ENCODE results near the gene MOSPD2.

MOSPD2 gene

DNA sequence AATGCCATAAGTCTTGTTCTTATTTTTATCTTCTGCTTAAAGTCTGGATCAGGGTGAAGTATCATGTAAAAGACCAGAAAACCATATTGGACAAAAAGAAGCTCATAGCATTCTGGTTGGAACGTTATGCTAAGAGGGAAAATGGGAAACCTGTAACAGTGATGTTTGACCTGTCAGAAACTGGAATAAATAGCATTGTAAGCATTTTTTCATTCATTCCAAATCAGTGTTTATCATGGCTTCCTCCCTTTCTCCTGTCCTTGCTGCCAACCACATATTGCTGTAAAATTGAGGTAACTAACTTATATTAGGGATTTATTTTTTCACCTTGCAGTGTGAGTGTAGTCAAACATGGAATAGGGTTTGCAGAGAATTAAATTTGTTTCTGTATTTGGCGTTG, 23.8 kb downstream of the MOSPD2 start:
- no peak overlapping the region for H3K4me2 ChIP-seq (ENCODE audit: low read length)
- no peaks in the 10 kb centered on the region for H3K9me3 ChIP-seq (ENCODE audit: control insufficient read depth, low read length)
- H3K79me2 ChIP-seq: no peaks in the 10 kb centered on the region
- no peak overlapping the region for H2AFZ ChIP-seq
- H3K9ac ChIP-seq: no peak overlapping the region
- H3K27ac ChIP-seq: no peak overlapping the region
- TF ChIP-seq, protein P1, sequence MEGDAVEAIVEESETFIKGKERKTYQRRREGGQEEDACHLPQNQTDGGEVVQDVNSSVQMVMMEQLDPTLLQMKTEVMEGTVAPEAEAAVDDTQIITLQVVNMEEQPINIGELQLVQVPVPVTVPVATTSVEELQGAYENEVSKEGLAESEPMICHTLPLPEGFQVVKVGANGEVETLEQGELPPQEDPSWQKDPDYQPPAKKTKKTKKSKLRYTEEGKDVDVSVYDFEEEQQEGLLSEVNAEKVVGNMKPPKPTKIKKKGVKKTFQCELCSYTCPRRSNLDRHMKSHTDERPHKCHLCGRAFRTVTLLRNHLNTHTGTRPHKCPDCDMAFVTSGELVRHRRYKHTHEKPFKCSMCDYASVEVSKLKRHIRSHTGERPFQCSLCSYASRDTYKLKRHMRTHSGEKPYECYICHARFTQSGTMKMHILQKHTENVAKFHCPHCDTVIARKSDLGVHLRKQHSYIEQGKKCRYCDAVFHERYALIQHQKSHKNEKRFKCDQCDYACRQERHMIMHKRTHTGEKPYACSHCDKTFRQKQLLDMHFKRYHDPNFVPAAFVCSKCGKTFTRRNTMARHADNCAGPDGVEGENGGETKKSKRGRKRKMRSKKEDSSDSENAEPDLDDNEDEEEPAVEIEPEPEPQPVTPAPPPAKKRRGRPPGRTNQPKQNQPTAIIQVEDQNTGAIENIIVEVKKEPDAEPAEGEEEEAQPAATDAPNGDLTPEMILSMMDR (IDR thresholded peaks at IDR 0.05): no peak
- no peaks in the 10 kb centered on the region for H3K4me1 ChIP-seq
- H3K27me3 ChIP-seq (ENCODE audit: control insufficient read depth, insufficient read depth, low read length): no peaks in the 10 kb centered on the region
- no peaks in the 10 kb centered on the region for H3K36me3 ChIP-seq (ENCODE audit: control insufficient read depth, insufficient read depth, low read length)
- H3K4me3 ChIP-seq (ENCODE audit: low read depth, low read length): no peak overlapping the region

DNA sequence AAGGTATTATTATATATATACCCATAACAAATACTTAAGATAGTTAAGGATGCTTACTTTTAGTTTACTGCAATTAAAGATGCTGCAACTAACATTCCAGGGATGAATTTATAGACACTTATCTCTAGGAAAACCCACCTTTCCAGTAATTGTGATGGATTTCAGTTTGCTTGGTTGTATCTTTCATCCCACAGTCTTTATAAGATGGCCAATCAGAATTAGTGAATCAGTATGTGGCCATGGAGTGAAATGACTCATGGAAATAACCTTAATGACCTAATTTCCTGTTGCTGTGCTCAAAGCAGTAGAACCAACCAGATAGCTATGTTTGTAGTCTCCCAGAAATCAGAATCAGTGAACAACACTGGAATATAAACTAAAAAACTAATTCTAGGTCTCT, 26.4 kb downstream of the MOSPD2 start:
- Histone ChIP-seq H3K9ac (no peak overlapping the region), H3K79me2 (no peaks in the 10 kb centered on the region), H3K27ac (no peak overlapping the region), H3K27me3 (ENCODE audit: control insufficient read depth, insufficient read depth, low read length) (no peaks in the 10 kb centered on the region), H3K9me3 (ENCODE audit: control insufficient read depth, low read length) (no peaks in the 10 kb centered on the region), H2AFZ (no peak overlapping the region), H3K4me2 (ENCODE audit: low read length) (no peak overlapping the region), H3K36me3 (ENCODE audit: control insufficient read depth, insufficient read depth, low read length) (no peaks in the 10 kb centered on the region), H3K4me3 (ENCODE audit: low read depth, low read length) (no peak overlapping the region), H3K4me1 (no peaks in the 10 kb centered on the region)
- TF ChIP-seq, protein P1 (IDR thresholded peaks at IDR 0.05): no peak

DNA sequence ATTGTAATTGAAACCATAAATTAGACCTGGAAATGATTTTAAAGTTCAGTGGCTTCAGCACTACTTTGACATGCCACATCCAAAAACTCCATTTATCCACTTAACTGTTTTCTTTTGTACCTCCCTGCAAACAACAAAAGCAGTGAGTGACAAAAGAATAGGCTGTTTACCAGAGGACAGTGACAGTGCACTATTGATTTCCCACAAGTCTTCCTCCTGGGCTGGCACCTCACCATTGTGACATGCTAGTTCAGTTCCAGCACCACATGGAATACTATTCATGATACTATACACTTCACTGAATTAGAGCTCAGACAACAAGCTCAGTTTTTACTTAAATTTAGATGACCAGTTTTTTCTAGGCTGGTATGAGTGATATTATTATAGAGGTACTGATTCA, 29.3 kb downstream of the MOSPD2 start:
- H3K79me2 ChIP-seq: no peaks in the 10 kb centered on the region
- H3K27me3 ChIP-seq (ENCODE audit: control insufficient read depth, insufficient read depth, low read length): no peaks in the 10 kb centered on the region
- H3K4me2 ChIP-seq (ENCODE audit: low read length): no peak overlapping the region
- H3K9ac ChIP-seq: no peak overlapping the region
- no peaks in the 10 kb centered on the region for H3K4me1 ChIP-seq
- no peaks in the 10 kb centered on the region for H3K36me3 ChIP-seq (ENCODE audit: control insufficient read depth, insufficient read depth, low read length)
- no peak overlapping the region for H3K4me3 ChIP-seq (ENCODE audit: low read depth, low read length)
- TF ChIP-seq, protein P1 (IDR thresholded peaks at IDR 0.05): no peak
- H3K27ac ChIP-seq: no peak overlapping the region
- no peaks in the 10 kb centered on the region for H3K9me3 ChIP-seq (ENCODE audit: control insufficient read depth, low read length)
- H2AFZ ChIP-seq: no peak overlapping the region

DNA sequence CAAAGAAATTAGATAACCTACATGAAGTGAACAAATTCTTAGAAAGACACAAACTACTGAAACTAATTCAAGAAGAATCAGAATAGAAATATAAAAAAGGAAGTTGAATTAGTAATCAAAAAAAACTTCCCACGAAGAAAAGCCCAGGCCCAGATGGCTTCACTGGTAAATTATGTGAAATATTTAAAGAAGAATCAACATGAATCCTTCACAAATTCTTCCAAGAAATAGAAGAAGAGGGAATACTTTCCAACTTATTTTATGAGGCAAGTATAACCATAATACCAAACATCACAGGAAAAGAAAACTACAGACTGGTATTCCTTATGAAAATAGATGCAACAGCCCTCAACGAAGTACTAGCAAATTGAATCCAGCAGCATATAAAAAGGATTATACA, 30.7 kb downstream of the MOSPD2 start:
- H3K79me2 ChIP-seq: no peaks in the 10 kb centered on the region
- no peak overlapping the region for H3K4me2 ChIP-seq (ENCODE audit: low read length)
- H2AFZ ChIP-seq: no peak overlapping the region
- no peaks in the 10 kb centered on the region for H3K9me3 ChIP-seq (ENCODE audit: control insufficient read depth, low read length)
- H3K4me3 ChIP-seq (ENCODE audit: low read depth, low read length): no peak overlapping the region
- no peak overlapping the region for H3K9ac ChIP-seq
- H3K36me3 ChIP-seq (ENCODE audit: control insufficient read depth, insufficient read depth, low read length): no peaks in the 10 kb centered on the region
- TF ChIP-seq, protein P1 (IDR thresholded peaks at IDR 0.05): no peak
- H3K27ac ChIP-seq: no peak overlapping the region
- no peaks in the 10 kb centered on the region for H3K4me1 ChIP-seq
- H3K27me3 ChIP-seq (ENCODE audit: control insufficient read depth, insufficient read depth, low read length): no peaks in the 10 kb centered on the region

DNA sequence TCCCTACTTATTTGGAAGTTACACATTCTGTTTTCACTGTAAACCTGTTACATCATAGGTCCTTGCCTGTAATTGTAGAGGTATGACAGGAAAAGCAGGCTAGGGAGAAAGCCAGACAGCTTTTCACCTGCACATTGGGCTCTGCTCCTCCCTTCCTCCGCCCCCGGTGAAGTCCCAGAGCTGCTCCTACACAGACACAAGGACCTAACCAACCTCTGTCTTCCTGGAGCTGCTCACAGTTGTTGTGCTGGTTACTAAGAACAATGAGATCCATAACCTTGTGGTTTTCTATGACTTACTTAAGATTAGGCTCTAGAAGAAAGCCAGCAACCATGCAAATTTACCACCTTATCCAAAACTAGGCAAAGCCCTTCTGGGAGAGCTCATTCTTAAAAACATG, 40.0 kb downstream of the MOSPD2 start:
- Histone ChIP-seq H3K79me2 (no peaks in the 10 kb centered on the region), H3K36me3 (ENCODE audit: control insufficient read depth, insufficient read depth, low read length) (no peaks in the 10 kb centered on the region), H3K27ac (no peak overlapping the region), H2AFZ (no peak overlapping the region), H3K4me1 (peaks cover 3% of the 10 kb centered on the region), H3K4me2 (ENCODE audit: low read length) (no peak overlapping the region), H3K9me3 (ENCODE audit: control insufficient read depth, low read length) (no peaks in the 10 kb centered on the region), H3K27me3 (ENCODE audit: control insufficient read depth, insufficient read depth, low read length) (no peaks in the 10 kb centered on the region), H3K9ac (no peak overlapping the region), H3K4me3 (ENCODE audit: low read depth, low read length) (no peak overlapping the region)
- TF ChIP-seq, protein P1 (IDR thresholded peaks at IDR 0.05): no peak
